Esophagus (tissue), 2 donors: ENCODE measurements around the gene WDR86. TPM values are rescaled to one million over a fixed set of nuclear protein-coding genes. Genes with fewer than 3 reads are reported as not detected.
A peak's percentile ranks its signal among the peaks of the same experiment; 100 is the strongest.

Experiments used
- H3K27ac ChIP-seq, 2 donors: one replicate each; pipeline ENCODE4 v1.5.1; 2013; ENCODE audit warnings: low read depth in 2 of 2, mild to moderate bottlenecking in 2 of 2, inconsistent platforms in 1 of 2, low read length in 1 of 2, moderate library complexity in 1 of 2
- H3K27me3 ChIP-seq, 2 donors: one replicate each; pipeline ENCODE4 v1.6.1; 2013; ENCODE audit warnings: low read length in 2 of 2, control low read depth in 1 of 2, mild to moderate bottlenecking in 1 of 2; ENCODE audit not compliant: insufficient read depth in 2 of 2, control insufficient read depth in 1 of 2
- H3K36me3 ChIP-seq, 2 donors: one replicate each; pipeline ENCODE4 v1.6.1; 2013; ENCODE audit warnings: low read length in 1 of 2; ENCODE audit not compliant: control insufficient read depth in 2 of 2, insufficient read depth in 2 of 2
- H3K4me1 ChIP-seq, 2 donors: one replicate each; pipeline ENCODE4 v1.6.1; 2013; ENCODE audit warnings: low read length in 1 of 2; ENCODE audit not compliant: control insufficient read depth in 2 of 2, insufficient read depth in 2 of 2
- H3K4me3 ChIP-seq, 2 donors: one replicate each; pipeline ENCODE4 v1.5.1; 2013; ENCODE audit warnings: low read length in 2 of 2, mild to moderate bottlenecking in 2 of 2, low read depth in 1 of 2, moderate library complexity in 1 of 2
- H3K9me3 ChIP-seq, 2 donors: one replicate each; pipeline ENCODE4 v1.6.1; 2013; ENCODE audit warnings: mild to moderate bottlenecking in 2 of 2, low read depth in 1 of 2, low read length in 1 of 2, moderate library complexity in 1 of 2; ENCODE audit not compliant: control insufficient read depth in 2 of 2, insufficient read depth in 1 of 2
- WGBS, 2 donors: extraction: QIAGEN DNeasy Blood & Tissue Kit; methylation state at CpG; one replicate each; pipeline ENCODE4 v1.1.7; 2013; 5-methylcytosine and 5-hydroxymethylcytosine counted together
- polyA plus RNA-seq, 2 donors: library from polyadenylated mRNA; stranded (reverse); fragments of 200-250 nt; gene quantifications; one replicate each; pipeline ENCODE4 v1.2.3, GENCODE V29; 2013
- donor health status: healthy with polysubstance abuse.
- donor health status: Bipolar disorder and iron deficiency.

WDR86 gene
- under 1 TPM; 0.28 to 0.86 TPM for polyA plus RNA-seq

DNA sequence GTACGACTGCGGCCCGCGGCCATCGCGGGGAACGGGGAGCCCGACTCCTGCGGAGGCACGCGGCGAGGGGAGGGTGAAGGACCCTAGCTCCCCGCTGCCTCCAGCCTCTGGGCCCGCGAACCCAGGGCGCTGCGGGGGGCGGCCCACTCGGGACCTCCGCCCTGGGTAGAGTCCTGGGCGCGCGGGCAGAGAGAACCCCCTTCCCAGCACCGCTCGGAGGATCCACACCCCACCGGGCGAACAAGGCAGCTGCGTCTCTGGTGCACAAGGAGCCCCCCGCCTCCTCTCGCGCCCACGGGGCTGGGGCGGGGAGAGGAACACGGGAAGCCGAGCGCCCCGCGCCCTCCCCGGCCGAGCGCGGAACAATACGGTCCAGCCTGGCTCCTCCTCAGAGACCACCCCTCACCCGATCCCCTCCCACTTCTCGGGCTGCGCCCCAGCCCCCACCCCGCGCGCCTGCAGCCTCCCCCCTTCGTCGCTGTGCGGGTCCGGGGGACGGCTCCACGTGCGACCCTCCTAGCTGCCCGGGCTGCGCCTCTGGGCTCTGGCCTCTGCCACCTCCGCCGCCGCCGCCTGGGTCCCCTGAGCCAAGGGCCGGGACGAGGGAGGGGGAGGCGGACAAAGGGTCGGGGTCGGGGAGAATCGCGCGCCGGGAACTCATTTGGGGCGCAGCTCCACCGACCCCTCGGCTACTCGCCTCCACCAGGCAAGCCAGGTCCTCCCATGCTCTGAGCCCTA, at the start of gene WDR86:
Gene WDR86 (minus strand): TSS at position 372 of the 738 bp plus-strand sequence. CDS start 449 bp downstream, outside the sequence.
- H3K4me3 ChIP-seq = peak within 1 kb of the TSS; percentile 29 to 46
- peaks cover 7 to 22% of the 10 kb centered on the region in 2 donors for H3K27me3 ChIP-seq
- peaks cover 2 to 8% of the 10 kb centered on the region in 2 donors for H3K4me1 ChIP-seq
- peak within 1 kb of the TSS; percentile 42 to 43 for H3K27ac ChIP-seq
- WGBS, 2 donors = 1 to 2% methylated on average over 61 to 75 of the region's 75 CpGs
- H3K9me3 ChIP-seq = peaks cover 0 to 3% of the 10 kb centered on the region in 2 donors
- H3K36me3 ChIP-seq = no peaks in the 10 kb centered on the region

DNA sequence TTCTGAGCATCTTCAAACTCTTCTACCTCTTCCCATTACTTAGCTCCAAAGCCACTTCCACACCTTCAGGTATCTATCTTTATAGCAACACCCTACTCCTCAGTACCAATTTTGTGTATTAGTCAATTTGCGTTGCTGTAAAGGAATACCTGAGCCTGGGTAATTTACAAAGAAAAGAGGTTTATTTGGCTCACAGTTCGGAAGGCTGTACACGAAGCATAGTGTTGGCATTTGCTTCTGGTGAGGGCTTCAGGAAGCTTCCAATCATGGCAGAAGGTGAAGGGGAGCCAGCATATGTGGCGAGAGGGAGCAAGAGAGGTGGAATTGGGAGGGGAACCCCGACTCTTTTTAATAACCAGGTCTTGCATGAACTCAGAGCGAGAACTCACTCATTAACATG, 47.7 kb upstream of the WDR86 start:
- H3K27ac ChIP-seq = no peak overlapping the region
- no peak overlapping the region for H3K4me3 ChIP-seq
- H3K36me3 ChIP-seq = no peaks in the 10 kb centered on the region
- WGBS, 2 donors = 96 to 98% methylated on average over 6 of the region's 6 CpGs
- H3K4me1 ChIP-seq = peaks cover 3 to 7% of the 10 kb centered on the region in 2 donors
- H3K27me3 ChIP-seq = no peaks in the 10 kb centered on the region
- H3K9me3 ChIP-seq = peaks cover 3 to 4% of the 10 kb centered on the region in 2 donors

DNA sequence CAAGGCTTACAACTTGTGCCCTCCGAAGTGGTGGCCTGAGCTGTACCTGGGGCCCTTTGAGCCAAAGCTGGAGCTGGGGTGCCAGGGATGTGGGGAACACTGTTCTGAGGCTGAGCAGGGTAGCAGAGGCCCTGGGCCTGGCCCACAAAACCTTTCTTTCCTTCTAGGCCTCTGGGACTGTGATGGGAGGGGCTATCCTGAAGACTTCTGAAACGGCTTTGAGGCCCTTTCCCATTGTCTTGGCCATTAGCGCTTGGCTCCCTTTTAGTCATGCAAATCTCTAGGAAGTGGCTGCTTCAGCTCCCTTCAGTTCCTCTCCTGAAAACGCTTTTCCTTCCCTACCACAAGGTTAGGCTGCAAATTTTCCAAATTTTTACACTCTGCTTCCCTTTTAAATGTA, 46.9 kb upstream of the WDR86 start:
- Histone ChIP-seq H3K9me3 (no peaks in the 10 kb centered on the region), H3K27me3 (no peaks in the 10 kb centered on the region), H3K4me3 (no peak overlapping the region), H3K36me3 (no peaks in the 10 kb centered on the region), H3K27ac (no peak overlapping the region), H3K4me1 (peaks cover 3 to 7% of the 10 kb centered on the region in 2 donors)
- 76 to 77% methylated on average over 4 of the region's 4 CpGs for WGBS, 2 donors

- peaks cover 3 to 7% of the 10 kb centered on the region in 2 donors for H3K4me1 ChIP-seq
- no peak overlapping the region for H3K27ac ChIP-seq
- no peaks in the 10 kb centered on the region for H3K27me3 ChIP-seq
- no peaks in the 10 kb centered on the region for H3K36me3 ChIP-seq
- no peak overlapping the region for H3K4me3 ChIP-seq
- 93 to 95% methylated on average over 5 of the region's 5 CpGs for WGBS, 2 donors
- H3K9me3 ChIP-seq = no peaks in the 10 kb centered on the region
Measured at GRCh38 chr7:151456276-151456675, 46.4 kb upstream of the WDR86 start.

DNA sequence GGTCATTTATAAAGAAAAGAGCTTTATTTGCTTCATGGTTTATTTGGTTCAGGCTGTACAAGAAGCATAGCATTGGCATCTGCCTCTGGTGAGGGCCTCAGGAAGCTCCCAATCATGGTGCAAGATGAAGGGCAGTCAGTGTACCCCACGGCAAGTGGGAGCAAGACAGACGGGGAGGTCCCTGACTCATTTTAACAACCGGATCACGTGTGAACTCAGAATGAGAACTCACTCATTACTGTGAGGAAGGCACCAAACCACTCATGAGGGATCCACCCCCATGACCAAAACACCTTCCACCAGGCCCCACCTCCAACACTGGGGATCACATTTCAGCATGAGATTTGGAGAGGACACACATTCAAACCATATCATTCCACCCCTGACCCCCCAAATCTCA, 45.9 kb upstream of the WDR86 start:
- no peak overlapping the region for H3K27ac ChIP-seq
- H3K4me3 ChIP-seq = no peak overlapping the region
- peaks cover 3 to 7% of the 10 kb centered on the region in 2 donors for H3K4me1 ChIP-seq
- no peaks in the 10 kb centered on the region for H3K27me3 ChIP-seq
- H3K9me3 ChIP-seq = no peaks in the 10 kb centered on the region
- H3K36me3 ChIP-seq = no peaks in the 10 kb centered on the region
- WGBS, 2 donors = 81 to 83% methylated on average over 4 of the region's 4 CpGs

DNA sequence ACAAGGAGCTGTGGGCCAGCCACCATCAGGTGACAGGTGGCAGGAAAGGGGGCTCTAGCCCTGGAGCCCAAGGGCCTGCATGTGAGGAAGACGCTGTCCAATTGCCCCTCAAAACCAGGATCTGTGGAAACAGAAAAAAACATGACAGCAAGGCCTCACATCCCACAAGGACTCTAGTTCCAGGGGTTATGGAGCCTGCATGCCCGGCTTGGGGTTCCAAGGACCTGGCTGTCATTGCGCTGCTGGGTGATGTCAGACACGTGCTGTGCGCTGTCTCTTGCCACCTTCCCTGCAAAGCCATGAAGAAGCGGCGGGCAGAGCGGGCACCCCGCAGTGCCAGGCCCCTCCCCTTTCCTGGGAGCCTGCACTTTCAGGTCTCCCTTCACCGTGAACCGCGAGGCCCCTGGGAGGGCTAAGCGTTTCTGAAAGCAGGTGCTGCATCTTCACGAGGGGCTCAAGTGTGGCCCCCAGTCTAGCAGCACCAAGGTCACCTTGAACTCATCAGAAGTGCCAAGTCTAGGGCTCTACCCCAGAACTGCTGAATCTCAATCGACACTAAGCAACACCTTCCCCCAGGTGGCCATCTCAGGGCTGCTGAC, 45.2 kb upstream of the WDR86 start:
- Histone ChIP-seq H3K27ac (no peak overlapping the region), H3K36me3 (no peaks in the 10 kb centered on the region), H3K4me1 (peaks cover 3 to 4% of the 10 kb centered on the region in 2 donors), H3K4me3 (no peak overlapping the region), H3K27me3 (no peaks in the 10 kb centered on the region), H3K9me3 (no peaks in the 10 kb centered on the region)
- 91% methylated on average over 15 of the region's 15 CpGs for WGBS, 2 donors

GRCh38 chr7:151454305-151454704, 44.5 kb upstream of the WDR86 start:
- Histone ChIP-seq H3K4me1 (no peaks in the 10 kb centered on the region), H3K9me3 (no peaks in the 10 kb centered on the region), H3K27ac (no peak overlapping the region), H3K27me3 (no peaks in the 10 kb centered on the region), H3K36me3 (no peaks in the 10 kb centered on the region), H3K4me3 (no peak overlapping the region)
- 92% methylated on average over 14 of the region's 14 CpGs for WGBS, 2 donors

GRCh38 chr7:151453326-151453791, 43.5 kb upstream of the WDR86 start:
- WGBS, 2 donors = 84 to 86% methylated on average over 13 of the region's 13 CpGs
- no peaks in the 10 kb centered on the region for H3K9me3 ChIP-seq
- H3K4me3 ChIP-seq = no peak overlapping the region

GRCh38 chr7:151452680-151453325, 43.0 kb upstream of the WDR86 start:
- 84 to 86% methylated on average over 15 of the region's 15 CpGs for WGBS, 2 donors
- peaks cover 0 to 4% of the 10 kb centered on the region in 2 donors for H3K4me1 ChIP-seq
- no peak overlapping the region for H3K27ac ChIP-seq
- H3K9me3 ChIP-seq = no peaks in the 10 kb centered on the region
- no peaks in the 10 kb centered on the region for H3K36me3 ChIP-seq
- no peaks in the 10 kb centered on the region for H3K27me3 ChIP-seq
- no peak overlapping the region for H3K4me3 ChIP-seq

More at GRCh38 chr7:151453326-151453791, 43.5 kb upstream of the WDR86 start:
- Histone ChIP-seq H3K36me3 (no peaks in the 10 kb centered on the region), H3K27ac (no peak overlapping the region), H3K4me1 (peaks cover 0 to under 1% of the 10 kb centered on the region in 2 donors), H3K27me3 (no peaks in the 10 kb centered on the region)
